Heart left ventricle (tissue), 13 donors: ENCODE data around the gene CRYGN.

Experiments used
- CTCF ChIP-seq, 12 donors: fragments of 200-600 bp; sonication (generic) in 4 of 12; IDR thresholded peaks; one replicate each; pipeline versions ENCODE4 v1.5.0 to v1.8.0; 2018 to 2022; ENCODE audit warnings: antibody characterized with exemption in 12 of 12, mild to moderate bottlenecking in 5 of 12
- POLR2A ChIP-seq, 2 donors: fragments of 450-650 bp; IDR thresholded peaks; one replicate each; pipeline ENCODE4 v1.6.1; 2017; ENCODE audit warnings: antibody characterized with exemption in 2 of 2, mild to moderate bottlenecking in 2 of 2, moderate library complexity in 2 of 2
- donor health status: ischemic (EF 13 %, LVEDD 7.1; RV severe dilation, severe dysfunction).
- donor health status: DM: no; HTN: yes; CAD: no.
- donor health status: DM: no; HTN: no; CAD: no.
- donor health status: ischemic (EF 25% LVEDD 6.9; RV normal size, moderate dysfunction).
- donor health status: ischemic (EF 25% LVEDD 5.7; RV mildly dilated, moderate dysfunction).
- donor health status: ischemic (EF 35%, LVEDD 5.7; RV mildly dilated, moderate dysfunction).
- donor health status: nonischemic (EF 11% LVEDD 7.7; RV severe dilation, severe dysfunction).
- donor health status: DM: yes; HTN: yes; CAD: no.
- donor health status: PGD.
- donor health status: ischemic (EF 29% LVEDD 5.4; RV normal size, mild dysfunction).
- donor health status: nonischemic (EF 23%, LVEDD 6.1; RV moderate dilation, normal function).

DNA sequence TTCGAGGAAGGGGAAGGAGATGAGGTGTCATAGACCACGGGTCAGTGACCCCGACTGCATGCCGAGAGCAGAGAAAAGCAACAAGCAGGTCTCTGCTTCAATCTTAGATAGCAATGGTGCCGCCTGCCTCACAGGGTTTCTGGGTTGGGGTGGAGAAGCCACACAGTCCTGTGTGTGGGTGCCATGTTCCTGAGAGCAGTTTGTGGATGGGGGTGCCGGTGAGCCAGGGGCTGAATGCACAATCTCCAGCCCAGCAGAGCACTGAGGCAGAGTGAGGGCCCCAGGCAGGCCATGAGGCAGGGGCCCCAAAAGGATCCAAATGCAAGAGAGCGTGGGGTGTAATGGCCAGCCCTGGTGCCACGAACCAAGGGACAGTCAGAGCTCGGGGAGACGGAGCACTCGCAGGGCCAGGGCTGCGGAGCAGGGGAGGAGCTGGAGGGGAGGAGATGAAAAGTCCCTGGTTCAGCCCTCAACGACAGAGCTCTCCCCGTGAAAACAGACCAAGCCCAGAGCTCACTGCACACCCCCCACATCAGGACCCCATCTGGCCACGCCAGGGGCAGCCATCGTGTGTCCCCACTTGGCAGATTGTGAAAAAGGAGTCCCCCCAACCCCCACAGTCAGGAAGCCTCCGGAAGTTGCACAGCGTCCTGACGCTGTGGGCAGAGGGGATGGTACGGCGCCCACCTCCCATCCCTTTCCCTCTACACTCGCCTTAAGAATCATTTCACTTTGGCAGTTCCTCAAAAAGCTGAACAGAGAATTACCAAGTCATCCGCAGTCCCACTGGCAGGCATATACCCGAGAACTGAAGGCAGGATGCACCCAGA is 50.0 kb downstream of the CRYGN start:
- no peak for TF ChIP-seq CTCF (IDR thresholded peaks at IDR 0.05)
- TF ChIP-seq POLR2A (IDR thresholded peaks at IDR 0.05), result no peak
